Astrocyte of the cerebellum (primary cell): ENCODE results near the gene UTS2R.

Experiments used
- DNase-seq: peaks from one replicate; pipeline ENCODE4 v3.0.0-alpha.2; 2011; ENCODE audit warnings: low read depth
- H3K4me3 ChIP-seq: 2 replicates; pipeline ENCODE4 v1.5.1; 2011; ENCODE audit warnings: mild to moderate bottlenecking, low read depth, low read length, moderate library complexity
- in situ Hi-C: cut with HindIII; loops from 2 replicates; pipeline ENCODE4 v1.10.0; 2017; ENCODE audit warnings: low sequenced_read_pairs
- TF ChIP-seq, protein P1 (sequence below): IDR thresholded peaks from 2 replicates; pipeline ENCODE4 v1.5.1; 2012; ENCODE audit warnings: low read length, low read depth, moderate library complexity, mild to moderate bottlenecking; ENCODE audit errors: missing control alignments

UTS2R gene

DNA sequence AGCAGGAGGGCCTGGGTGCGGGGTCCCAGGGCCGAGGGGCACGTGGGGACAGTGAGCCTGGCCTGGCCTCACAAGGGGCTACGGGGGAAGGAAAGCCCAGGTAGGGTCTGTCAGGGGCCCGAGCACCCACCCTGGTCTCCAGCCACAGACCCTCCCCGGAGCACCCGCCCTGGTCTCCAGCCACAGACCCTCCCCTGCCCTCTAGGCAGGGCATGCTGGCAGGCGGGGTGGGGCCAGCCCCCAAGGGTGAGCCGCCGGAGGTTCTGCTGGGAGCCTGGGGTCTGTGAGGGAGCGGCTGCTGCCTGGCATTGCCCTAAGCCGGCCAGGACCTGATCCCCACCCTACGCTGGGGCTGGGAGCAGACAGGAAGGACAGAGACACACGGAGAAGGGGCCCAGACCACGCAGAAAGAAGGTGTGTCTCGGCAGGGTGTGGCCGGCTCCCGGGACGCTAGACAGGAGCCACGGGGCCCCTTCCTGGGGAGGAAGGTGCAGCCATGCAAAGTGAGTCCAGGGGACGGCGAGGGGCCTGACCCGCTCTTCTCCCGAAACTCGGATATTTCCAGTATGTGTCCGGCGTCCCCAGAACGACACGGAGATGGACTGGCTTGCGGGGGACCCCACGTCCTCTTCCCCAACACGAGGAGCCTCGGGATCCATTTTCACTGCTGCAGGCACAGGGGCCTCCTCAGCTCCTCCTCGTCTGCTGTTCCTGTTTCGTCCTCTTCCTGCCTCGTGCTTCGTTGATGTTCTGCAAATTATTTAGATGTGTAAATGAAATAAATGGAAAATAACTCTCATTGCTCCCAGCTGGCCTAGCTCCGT is 15.5 kb downstream of the UTS2R start:
- no peak for DNase-seq
- H3K4me3 ChIP-seq = no peak overlapping the region
- in situ Hi-C loops = no loop called here
- TF ChIP-seq, protein P1, sequence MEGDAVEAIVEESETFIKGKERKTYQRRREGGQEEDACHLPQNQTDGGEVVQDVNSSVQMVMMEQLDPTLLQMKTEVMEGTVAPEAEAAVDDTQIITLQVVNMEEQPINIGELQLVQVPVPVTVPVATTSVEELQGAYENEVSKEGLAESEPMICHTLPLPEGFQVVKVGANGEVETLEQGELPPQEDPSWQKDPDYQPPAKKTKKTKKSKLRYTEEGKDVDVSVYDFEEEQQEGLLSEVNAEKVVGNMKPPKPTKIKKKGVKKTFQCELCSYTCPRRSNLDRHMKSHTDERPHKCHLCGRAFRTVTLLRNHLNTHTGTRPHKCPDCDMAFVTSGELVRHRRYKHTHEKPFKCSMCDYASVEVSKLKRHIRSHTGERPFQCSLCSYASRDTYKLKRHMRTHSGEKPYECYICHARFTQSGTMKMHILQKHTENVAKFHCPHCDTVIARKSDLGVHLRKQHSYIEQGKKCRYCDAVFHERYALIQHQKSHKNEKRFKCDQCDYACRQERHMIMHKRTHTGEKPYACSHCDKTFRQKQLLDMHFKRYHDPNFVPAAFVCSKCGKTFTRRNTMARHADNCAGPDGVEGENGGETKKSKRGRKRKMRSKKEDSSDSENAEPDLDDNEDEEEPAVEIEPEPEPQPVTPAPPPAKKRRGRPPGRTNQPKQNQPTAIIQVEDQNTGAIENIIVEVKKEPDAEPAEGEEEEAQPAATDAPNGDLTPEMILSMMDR = no peak

DNA sequence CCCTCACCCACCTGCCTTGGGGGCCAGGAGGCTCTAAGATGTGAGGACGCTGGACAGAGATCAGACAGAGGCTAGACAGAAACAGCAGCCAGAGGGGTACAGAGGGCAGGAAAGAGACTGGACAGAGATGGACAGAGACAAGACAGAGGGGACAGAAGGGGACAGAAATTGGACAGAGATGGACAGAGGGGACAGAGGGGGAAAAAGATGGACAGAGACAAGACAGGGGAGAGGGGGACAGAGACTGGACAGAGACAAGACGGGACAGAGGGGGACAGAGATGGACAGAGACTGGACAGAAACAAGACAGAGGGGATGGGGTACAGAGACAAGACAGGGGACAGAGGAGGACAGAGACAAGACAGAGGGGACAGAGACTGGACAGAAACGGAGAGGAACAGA is 16.1 kb downstream of the UTS2R start:
- no peak overlapping the region for H3K4me3 ChIP-seq
- DNase-seq = no peak
- TF ChIP-seq, protein P1 = no peak
- in situ Hi-C loops = no loop called here

DNA sequence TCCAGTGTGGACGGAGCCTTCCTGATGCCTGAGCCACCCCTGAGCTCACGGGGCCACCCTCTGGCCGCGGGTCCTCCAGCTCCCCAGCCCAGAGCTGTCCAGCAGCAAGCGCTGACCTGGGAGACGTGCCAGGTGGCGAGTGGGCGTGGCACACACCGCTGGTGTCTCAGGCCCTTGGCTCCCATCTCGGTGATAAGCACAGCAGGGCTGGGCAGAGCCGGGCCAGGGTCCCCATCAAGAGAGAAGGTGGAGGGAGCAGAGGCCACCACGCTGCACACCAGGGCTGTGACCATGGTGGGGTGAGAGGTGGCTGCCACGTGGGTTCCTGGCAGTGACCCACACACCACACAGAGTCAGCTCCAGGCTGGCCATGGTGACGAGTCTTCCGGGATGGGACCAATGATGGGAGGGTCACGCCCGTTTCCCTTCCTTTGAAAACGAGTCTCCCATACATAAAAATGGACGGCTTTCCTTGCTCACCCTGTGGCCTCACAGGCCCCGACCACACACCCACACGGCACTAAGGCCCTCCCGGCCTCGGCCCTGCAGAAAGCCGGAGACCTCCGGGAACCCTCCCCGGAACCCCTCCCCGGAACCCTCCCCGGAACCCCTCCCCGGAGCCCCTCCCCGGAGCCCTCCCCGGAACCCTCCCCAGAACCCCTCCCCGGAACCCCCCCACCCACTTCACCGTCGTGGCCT is 16.8 kb downstream of the UTS2R start:
- DNase-seq = no peak
- TF ChIP-seq, protein P1 = no peak
- in situ Hi-C loops = no loop called here
- no peak overlapping the region for H3K4me3 ChIP-seq

DNA sequence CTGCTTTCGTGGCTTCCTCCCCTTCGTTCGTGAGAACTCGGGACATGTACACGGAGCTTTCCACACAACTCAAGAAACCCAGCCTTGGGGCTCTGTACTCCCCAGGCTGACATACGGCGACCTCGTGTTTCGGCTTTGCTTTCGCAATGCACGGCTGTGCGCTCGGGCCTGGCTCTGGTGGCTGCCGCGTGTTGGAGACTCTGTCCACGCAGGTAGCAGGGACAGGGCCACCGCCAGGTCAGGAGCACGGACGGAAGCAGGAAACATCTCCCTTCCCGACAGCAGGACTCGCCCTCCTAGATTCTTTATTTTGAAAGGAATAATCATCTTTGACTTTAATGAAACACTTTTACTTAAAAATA is 17.3 kb downstream of the UTS2R start:
- TF ChIP-seq, protein P1 = no peak
- in situ Hi-C loops = no loop called here
- no peak for DNase-seq
- H3K4me3 ChIP-seq = no peak overlapping the region

DNA sequence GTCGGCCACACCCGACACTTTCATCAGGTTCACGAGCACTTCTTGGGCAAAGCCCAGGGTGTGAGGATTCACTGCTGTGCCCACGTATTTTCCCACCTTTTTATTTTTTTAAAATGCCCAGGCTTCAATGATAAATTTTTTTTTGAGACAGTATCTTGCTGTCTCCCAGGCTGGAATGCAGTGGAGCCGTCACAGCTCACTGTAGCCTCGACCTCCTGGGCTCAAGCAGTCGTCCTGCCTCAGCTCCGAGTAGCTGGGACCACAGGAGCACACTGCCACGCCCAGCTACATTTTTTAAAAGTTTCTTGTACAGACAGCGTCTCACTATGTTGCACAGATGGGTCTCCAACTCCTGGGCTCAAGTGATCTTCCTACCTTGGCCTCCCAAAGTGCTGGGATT is 17.8 kb downstream of the UTS2R start:
- in situ Hi-C loops = no loop called here
- H3K4me3 ChIP-seq = no peak overlapping the region

DNA sequence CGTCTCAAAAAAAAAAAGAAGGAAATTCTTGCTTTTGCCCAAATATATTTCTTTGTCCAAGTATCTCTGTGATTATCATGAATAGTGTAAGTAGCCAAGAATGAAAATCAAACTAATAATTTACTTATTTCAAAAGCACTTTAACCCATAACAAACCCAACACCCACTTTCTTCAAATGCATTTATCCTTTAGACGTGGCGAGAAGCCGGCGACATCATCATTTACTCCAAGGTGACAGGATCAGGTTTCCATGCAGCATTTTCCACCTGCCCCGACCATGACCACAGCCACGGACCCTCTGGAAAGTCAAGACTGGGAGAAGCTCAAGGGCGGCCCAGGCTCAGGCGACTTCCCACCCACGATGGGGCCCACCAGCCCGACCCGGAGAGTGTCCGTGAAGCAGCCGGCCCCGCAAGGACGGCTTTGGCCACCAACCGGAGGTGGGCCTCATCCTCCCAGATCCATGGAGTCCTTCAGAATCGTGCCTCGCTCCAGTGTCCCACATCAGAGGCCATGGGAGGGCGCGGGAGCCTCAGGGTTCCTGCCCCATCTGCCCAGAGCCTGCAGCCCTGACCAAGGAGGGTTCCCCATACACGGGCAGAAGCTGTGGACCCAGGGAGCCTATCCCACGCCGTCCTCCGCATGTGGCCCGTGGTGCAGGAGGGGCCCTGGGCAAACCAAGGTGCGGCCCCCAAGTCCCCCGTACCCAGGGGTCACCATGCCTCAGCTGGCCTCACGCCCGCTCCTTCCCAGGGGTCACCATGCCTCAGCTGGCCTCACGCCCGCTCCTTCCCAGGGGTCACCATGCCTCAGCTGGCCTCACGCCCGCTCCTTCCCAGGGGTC is 18.7 kb downstream of the UTS2R start:
- in situ Hi-C loops = no loop called here
- no peak for DNase-seq
- no peak overlapping the region for H3K4me3 ChIP-seq
- TF ChIP-seq, protein P1 = no peak

More for the DNA sequence above, 17.8 kb downstream of the UTS2R start:
- TF ChIP-seq, protein P1 = no peak
- DNase-seq = no peak
